Mucosa of rectum (tissue), 2 donors: ENCODE results near the gene SP4.
A peak's percentile ranks its signal among the peaks of the same experiment; 100 is the strongest.

ENCODE experiments used
- H3K27ac ChIP-seq, 2 donors: one replicate each; pipeline ENCODE4 v1.7.0; 2013; ENCODE audit warnings: inconsistent platforms in 2 of 2, low read depth in 2 of 2, low read length in 2 of 2
- H3K27me3 ChIP-seq, 2 donors: one replicate each; pipeline ENCODE4 v1.7.0; 2013; ENCODE audit warnings: low read length in 2 of 2; ENCODE audit not compliant: control insufficient read depth in 2 of 2, insufficient read depth in 2 of 2
- H3K36me3 ChIP-seq, 2 donors: one replicate each; pipeline ENCODE4 v1.7.0; 2013; ENCODE audit warnings: low read length in 2 of 2; ENCODE audit not compliant: control insufficient read depth in 2 of 2, insufficient read depth in 2 of 2
- H3K4me1 ChIP-seq, 2 donors: one replicate each; pipeline ENCODE4 v1.7.0; 2013; ENCODE audit warnings: low read length in 2 of 2, mild to moderate bottlenecking in 1 of 2; ENCODE audit not compliant: control insufficient read depth in 2 of 2, insufficient read depth in 2 of 2
- H3K4me3 ChIP-seq, 2 donors: one replicate each; pipeline ENCODE4 v1.7.0; 2013; ENCODE audit warnings: low read length in 2 of 2
- H3K9ac ChIP-seq, 2 donors: one replicate each; pipeline ENCODE4 v1.7.0; 2013; ENCODE audit warnings: low read length in 2 of 2, low read depth in 1 of 2, mild to moderate bottlenecking in 1 of 2
- H3K9me3 ChIP-seq, 2 donors: one replicate each; pipeline ENCODE4 v1.7.0; 2013; ENCODE audit warnings: low read length in 2 of 2; ENCODE audit not compliant: control insufficient read depth in 2 of 2
- donor health status: healthy.
- donor health status: Normal muscosa, but diverticular disease.

SP4 gene

GRCh38 chr7:21427871-21428658 is at the start of gene SP4:
Gene SP4 (plus strand): TSS chr7:21428083. CDS start chr7:21428252, 169 bp downstream.
- Histone ChIP-seq H3K27ac (peak within 1 kb of the TSS; percentile 96 to 98), H3K9me3 (no peaks in the 10 kb centered on the region), H3K36me3 (no peaks in the 10 kb centered on the region), H3K27me3 (no peaks in the 10 kb centered on the region), H3K4me3 (peak within 1 kb of the TSS; percentile 91 to 95), H3K4me1 (peaks cover 11 to 15% of the 10 kb centered on the region in 2 donors), H3K9ac (peak within 1 kb of the TSS; percentile 87 to 92)

GRCh38 chr7:21383227-21384220 is 44.4 kb upstream of the SP4 start:
- Histone ChIP-seq H3K27me3 (no peaks in the 10 kb centered on the region), H3K36me3 (no peaks in the 10 kb centered on the region), H3K27ac (no peak overlapping the region), H3K4me3 (no peak overlapping the region), H3K9me3 (no peaks in the 10 kb centered on the region), H3K4me1 (no peaks in the 10 kb centered on the region), H3K9ac (no peak overlapping the region)

GRCh38 chr7:21393937-21394336 is 33.9 kb upstream of the SP4 start:
- H3K27me3 ChIP-seq, result no peaks in the 10 kb centered on the region
- H3K4me3 ChIP-seq, result no peak overlapping the region
- H3K36me3 ChIP-seq, result no peaks in the 10 kb centered on the region
- H3K4me1 ChIP-seq, result peaks cover 0 to 2% of the 10 kb centered on the region in 2 donors
- H3K27ac ChIP-seq, result no peak overlapping the region
- no peak overlapping the region for H3K9ac ChIP-seq
- H3K9me3 ChIP-seq, result no peaks in the 10 kb centered on the region

- no peak overlapping the region for H3K9ac ChIP-seq
- H3K4me3 ChIP-seq, result no peak overlapping the region
- no peak overlapping the region for H3K27ac ChIP-seq
- no peaks in the 10 kb centered on the region for H3K9me3 ChIP-seq
- H3K27me3 ChIP-seq, result no peaks in the 10 kb centered on the region
- H3K4me1 ChIP-seq, result no peaks in the 10 kb centered on the region
- H3K36me3 ChIP-seq, result no peaks in the 10 kb centered on the region
These were observed 25.9 kb upstream of the SP4 start for GRCh38 chr7:21401944-21402343.

GRCh38 chr7:21407796-21408480 is 19.9 kb upstream of the SP4 start:
- H3K9ac ChIP-seq, result no peak overlapping the region
- H3K27ac ChIP-seq, result no peak overlapping the region
- H3K4me3 ChIP-seq, result no peak overlapping the region
- H3K36me3 ChIP-seq, result no peaks in the 10 kb centered on the region
- no peaks in the 10 kb centered on the region for H3K9me3 ChIP-seq
- no peaks in the 10 kb centered on the region for H3K27me3 ChIP-seq
- H3K4me1 ChIP-seq, result no peaks in the 10 kb centered on the region

- no peaks in the 10 kb centered on the region for H3K4me1 ChIP-seq
- no peaks in the 10 kb centered on the region for H3K27me3 ChIP-seq
- no peak overlapping the region for H3K4me3 ChIP-seq
- H3K9me3 ChIP-seq, result no peaks in the 10 kb centered on the region
- no peak overlapping the region for H3K9ac ChIP-seq
- H3K27ac ChIP-seq, result no peak overlapping the region
- no peaks in the 10 kb centered on the region for H3K36me3 ChIP-seq
These were observed 19.4 kb upstream of the SP4 start for GRCh38 chr7:21408481-21408820.

- Histone ChIP-seq H3K4me1 (no peaks in the 10 kb centered on the region), H3K9me3 (no peaks in the 10 kb centered on the region), H3K27ac (no peak overlapping the region), H3K4me3 (no peak overlapping the region), H3K9ac (no peak overlapping the region), H3K36me3 (no peaks in the 10 kb centered on the region), H3K27me3 (no peaks in the 10 kb centered on the region)
These were observed 15.5 kb upstream of the SP4 start for GRCh38 chr7:21412410-21412851.

GRCh38 chr7:21412957-21413356 is 14.9 kb upstream of the SP4 start:
- H3K9me3 ChIP-seq, result no peaks in the 10 kb centered on the region
- H3K4me1 ChIP-seq, result no peaks in the 10 kb centered on the region
- H3K36me3 ChIP-seq, result no peaks in the 10 kb centered on the region
- H3K27me3 ChIP-seq, result no peaks in the 10 kb centered on the region
- H3K4me3 ChIP-seq, result no peak overlapping the region
- H3K27ac ChIP-seq, result peak overlapping the region in 1 of 2 donors; percentile 1
- H3K9ac ChIP-seq, result no peak overlapping the region

GRCh38 chr7:21413502-21413901 is 14.4 kb upstream of the SP4 start:
- Histone ChIP-seq H3K4me1 (no peaks in the 10 kb centered on the region), H3K36me3 (no peaks in the 10 kb centered on the region)

More at GRCh38 chr7:21413502-21413901, 14.4 kb upstream of the SP4 start:
- H3K27ac ChIP-seq, result no peak overlapping the region
- H3K27me3 ChIP-seq, result no peaks in the 10 kb centered on the region
- H3K9me3 ChIP-seq, result no peaks in the 10 kb centered on the region
- no peak overlapping the region for H3K9ac ChIP-seq
- no peak overlapping the region for H3K4me3 ChIP-seq
